Kasumi-1 (cell line): ENCODE results near the gene OR2M4.
"Not testable (repeated sequence)": the region's sequence is repeated elsewhere in the genome, so short reads cannot be mapped to it uniquely, and the experiment has no call there.

Experiments used
- DNase-seq, 2 experiments: peaks; one replicate each; lab custom pipeline; 2025; lab: John Stamatoyannopoulos, UW

OR2M4 gene

GRCh38 chr1:248231117-248231516 is at the start of gene OR2M4:
Gene OR2M4 (plus strand): TSS chr1:248231417. CDS start chr1:248238929, 7,512 bp downstream.
- DNase-seq = no peak

- no peak for DNase-seq
These were observed 47.2 kb upstream of the OR2M4 start for GRCh38 chr1:248183996-248184395.

GRCh38 chr1:248187363-248187762 is 43.9 kb upstream of the OR2M4 start:
- no peak for DNase-seq

GRCh38 chr1:248189026-248189425 is 42.2 kb upstream of the OR2M4 start:
- no peak for DNase-seq

- DNase-seq = no peak
These were observed 37.1 kb upstream of the OR2M4 start for GRCh38 chr1:248194117-248194516.

- DNase-seq = no peak
These were observed 34.3 kb upstream of the OR2M4 start, which contains the start of gene OR2M3 for GRCh38 chr1:248196965-248197364. Gene OR2M3 (plus strand): TSS chr1:248197265. CDS start chr1:248203068, 5,803 bp downstream.

- DNase-seq = no peak
These were observed 15.3 kb upstream of the OR2M4 start for GRCh38 chr1:248215880-248216279.

- DNase-seq = no peak
These were observed 5.7 kb upstream of the OR2M4 start for GRCh38 chr1:248225537-248225936.

- DNase-seq = no peak
These were observed 1.8 kb upstream of the OR2M4 start for GRCh38 chr1:248229360-248229908.

GRCh38 chr1:248239478-248239877 is 8.3 kb downstream of the OR2M4 start:
- DNase-seq = no peak

GRCh38 chr1:248243204-248243603 is 12.0 kb downstream of the OR2M4 start:
- peak; percentile 81 to 83 for DNase-seq

GRCh38 chr1:248259309-248259708 is 28.1 kb downstream of the OR2M4 start:
- DNase-seq = not testable (repeated sequence)

- DNase-seq = no peak
These were observed 37.0 kb downstream of the OR2M4 start for GRCh38 chr1:248268178-248268577.

- DNase-seq = not testable (repeated sequence)
These were observed 42.0 kb downstream of the OR2M4 start for GRCh38 chr1:248273225-248273624.

GRCh38 chr1:248277876-248278275 is 46.7 kb downstream of the OR2M4 start, which contains the start of gene OR2T33:
Gene OR2T33 (minus strand): TSS chr1:248277976. CDS start chr1:248273814, 4,162 bp downstream.
- no peak for DNase-seq

GRCh38 chr1:248288391-248288790 is 57.2 kb downstream of the OR2M4 start:
- peak; percentile 77 to 87 for DNase-seq
